Measurements from ENCODE around the gene HDAC4. TPM values are rescaled to one million over a fixed set of nuclear protein-coding genes. Genes with fewer than 3 reads are reported as not detected.
"Not testable (repeated sequence)": the region's sequence is repeated elsewhere in the genome, so short reads cannot be mapped to it uniquely, and the experiment has no call there.

Gene HDAC4
- total RNA-seq, 1 donor from 2014 or later, result 12.9 TPM

DNA sequence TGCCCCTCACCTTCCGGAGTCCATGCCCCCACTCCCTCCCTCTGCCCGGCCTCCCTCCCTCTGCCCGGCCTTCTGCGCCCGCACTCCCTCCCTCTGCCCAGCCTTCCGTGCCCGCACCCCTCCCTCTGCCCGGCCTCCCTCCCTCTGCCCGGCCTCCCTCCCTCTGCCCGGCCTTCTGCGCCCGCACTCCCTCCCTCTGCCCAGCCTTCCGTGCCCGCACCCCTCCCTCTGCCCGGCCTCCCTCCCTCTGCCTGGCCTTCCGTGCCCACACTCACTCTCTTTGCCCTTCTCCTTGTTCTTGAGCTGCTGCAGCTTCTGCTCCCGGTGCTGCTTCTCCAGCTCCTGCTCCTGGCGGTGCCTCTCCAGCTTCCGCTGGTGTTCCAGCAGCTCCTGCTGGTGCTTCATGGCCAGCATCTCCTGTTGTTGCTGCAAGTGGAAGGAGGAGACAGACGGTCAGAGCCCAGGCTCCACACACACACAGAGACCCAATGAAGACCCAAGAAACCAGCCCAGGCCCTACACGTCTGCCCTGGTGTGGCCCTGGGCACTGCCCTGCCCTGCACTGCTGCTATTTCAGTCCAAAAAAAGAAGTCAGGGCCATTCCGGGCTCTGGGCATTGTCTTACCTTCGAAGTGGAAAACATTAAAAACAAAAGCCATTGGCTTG is 224.5 kb downstream of the HDAC4 start:
- not testable (repeated sequence) for DNase-seq (ENCODE audit: low read depth in 2 of 2)

GRCh38 chr2:239175181-239175580 is 225.6 kb downstream of the HDAC4 start:
- no peak for DNase-seq (ENCODE audit: low read depth in 2 of 2)

GRCh38 chr2:239173301-239173700 is 227.5 kb downstream of the HDAC4 start:
- DNase-seq (ENCODE audit: low read depth in 2 of 2), result no peak

DNA sequence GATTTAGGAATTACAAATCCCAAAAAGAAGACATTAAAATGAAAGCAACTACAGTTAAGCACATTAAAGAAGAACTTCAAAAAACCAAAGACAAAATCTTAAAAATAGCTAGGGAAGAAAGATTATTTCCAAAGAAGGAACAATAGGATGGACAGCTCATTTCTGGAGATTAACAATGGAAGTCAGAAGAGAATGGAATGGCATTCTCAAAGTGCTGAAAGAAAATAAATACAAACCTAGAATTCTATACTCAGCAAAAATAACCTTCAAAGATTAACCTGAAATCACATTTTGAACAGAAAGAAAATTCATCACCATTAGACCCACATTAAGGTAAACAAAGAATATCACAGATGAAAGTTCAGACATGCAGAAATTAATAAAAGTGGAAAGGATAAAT is 229.2 kb downstream of the HDAC4 start:
- no peak for DNase-seq (ENCODE audit: low read depth in 2 of 2)

DNA sequence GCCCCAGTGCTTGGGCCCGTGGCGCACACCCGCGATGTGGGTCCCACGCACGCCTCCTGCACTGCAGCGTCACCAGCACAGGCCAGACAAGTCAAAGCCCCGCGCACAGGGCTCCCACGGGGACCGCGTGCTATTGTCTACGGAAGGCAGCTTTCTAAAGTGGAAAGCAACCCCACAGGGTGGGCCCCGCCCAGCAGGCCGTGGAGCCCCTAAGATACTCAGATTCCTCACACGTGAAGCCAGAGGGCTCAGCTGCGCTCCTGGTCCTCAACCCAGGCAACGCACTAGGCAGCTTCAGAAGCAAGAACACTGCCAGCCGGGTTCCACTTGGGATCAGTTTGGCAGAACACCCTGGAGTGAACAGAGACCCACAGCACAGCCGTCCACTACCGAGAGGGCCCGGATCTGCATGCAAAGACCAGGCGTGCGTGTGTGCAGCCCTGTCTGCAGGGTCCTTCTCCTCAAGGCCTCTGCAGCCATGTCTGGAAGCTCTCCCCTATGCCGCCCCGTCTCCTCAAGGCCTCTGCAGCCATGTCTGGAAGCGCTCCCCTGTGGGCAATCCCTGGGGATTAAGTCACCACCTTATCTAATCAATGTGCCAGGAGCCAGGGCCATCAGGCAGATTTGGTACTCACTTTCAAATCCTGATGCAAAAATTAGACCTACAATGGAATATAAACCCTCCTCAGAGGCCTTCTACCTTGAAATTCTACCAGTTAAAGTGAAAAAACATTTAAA is 231.3 kb downstream of the HDAC4 start:
- DNase-seq (ENCODE audit: low read depth in 2 of 2), result no peak

- no peak for DNase-seq (ENCODE audit: low read depth in 2 of 2)
These were observed 232.2 kb downstream of the HDAC4 start for GRCh38 chr2:239168575-239168974.

DNA sequence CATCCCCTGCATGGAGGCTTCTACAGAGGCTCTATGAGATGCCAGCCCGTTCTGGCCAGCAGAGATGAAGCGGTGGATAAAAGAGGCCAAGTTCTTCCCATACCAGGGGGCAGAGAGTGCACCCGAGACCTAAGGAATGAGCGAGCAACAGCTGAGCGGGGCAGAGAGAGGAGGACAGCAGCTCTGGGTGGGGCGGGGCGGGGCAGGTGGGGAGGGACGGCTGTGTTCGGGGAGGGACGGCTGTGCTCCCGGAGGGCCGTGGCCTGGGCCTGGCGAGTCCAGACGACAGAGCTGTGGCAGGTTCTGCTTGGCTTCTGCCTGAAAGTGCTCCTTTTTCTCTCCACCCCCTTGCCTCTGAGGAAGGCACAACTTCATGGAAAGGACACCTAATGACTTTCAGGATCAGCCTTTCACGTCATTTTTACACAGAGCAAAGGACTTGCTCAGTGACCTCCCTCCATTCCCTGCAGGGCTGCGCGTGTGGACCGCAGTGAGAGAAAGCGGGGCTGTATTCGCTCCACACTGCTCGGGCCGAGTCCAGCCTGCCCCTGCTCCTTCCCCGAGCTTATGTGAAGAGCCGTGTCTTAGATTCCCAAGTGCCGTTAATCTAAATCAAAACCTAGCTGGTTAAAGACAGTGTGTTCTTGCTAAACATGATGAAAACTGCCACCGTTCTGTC is 232.9 kb downstream of the HDAC4 start:
- no peak for DNase-seq (ENCODE audit: low read depth in 2 of 2)

- no peak for DNase-seq (ENCODE audit: low read depth in 2 of 2)
These were observed 233.7 kb downstream of the HDAC4 start for GRCh38 chr2:239167011-239167673.

GRCh38 chr2:239166201-239166834 is 234.5 kb downstream of the HDAC4 start:
- no peak for DNase-seq (ENCODE audit: low read depth in 2 of 2)

DNA sequence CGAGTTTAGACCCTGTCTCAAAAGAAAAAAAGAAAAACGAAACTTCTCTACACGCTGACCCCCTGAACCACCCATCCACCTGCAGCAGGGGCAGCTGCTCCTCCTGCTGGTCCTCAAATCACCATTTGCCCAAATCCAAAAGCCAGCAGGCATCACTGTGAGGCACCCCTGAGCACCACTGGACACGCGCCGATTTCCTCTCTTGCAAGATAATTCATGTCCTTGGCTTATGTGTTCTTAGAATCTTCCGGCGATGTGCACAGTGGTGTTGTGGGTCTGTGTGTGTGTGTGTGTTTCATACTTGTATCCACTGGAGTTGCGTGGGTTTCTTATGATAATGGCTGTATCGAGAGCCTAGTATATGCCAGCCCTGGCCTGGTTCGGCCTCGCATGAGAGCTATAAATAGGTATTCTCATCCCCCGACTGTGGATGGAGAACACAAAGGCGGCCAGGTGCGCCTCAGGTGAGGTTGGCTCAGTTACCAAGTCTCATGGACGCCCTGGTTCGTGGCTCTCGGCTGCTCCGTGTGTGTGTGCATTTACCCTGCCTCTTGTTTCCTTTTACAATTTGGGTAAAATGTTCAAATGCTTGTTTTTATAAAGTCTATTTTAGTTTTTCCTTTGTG is 235.5 kb downstream of the HDAC4 start:
- DNase-seq (ENCODE audit: low read depth in 2 of 2), result no peak

- DNase-seq (ENCODE audit: low read depth in 2 of 2), result no peak
These were observed 236.4 kb downstream of the HDAC4 start for GRCh38 chr2:239164335-239164871.

- DNase-seq (ENCODE audit: low read depth in 2 of 2), result no peak
These were observed 237.0 kb downstream of the HDAC4 start for GRCh38 chr2:239163688-239164334.

- no peak for DNase-seq (ENCODE audit: low read depth in 2 of 2)
These were observed 237.7 kb downstream of the HDAC4 start for GRCh38 chr2:239162976-239163687.

DNA sequence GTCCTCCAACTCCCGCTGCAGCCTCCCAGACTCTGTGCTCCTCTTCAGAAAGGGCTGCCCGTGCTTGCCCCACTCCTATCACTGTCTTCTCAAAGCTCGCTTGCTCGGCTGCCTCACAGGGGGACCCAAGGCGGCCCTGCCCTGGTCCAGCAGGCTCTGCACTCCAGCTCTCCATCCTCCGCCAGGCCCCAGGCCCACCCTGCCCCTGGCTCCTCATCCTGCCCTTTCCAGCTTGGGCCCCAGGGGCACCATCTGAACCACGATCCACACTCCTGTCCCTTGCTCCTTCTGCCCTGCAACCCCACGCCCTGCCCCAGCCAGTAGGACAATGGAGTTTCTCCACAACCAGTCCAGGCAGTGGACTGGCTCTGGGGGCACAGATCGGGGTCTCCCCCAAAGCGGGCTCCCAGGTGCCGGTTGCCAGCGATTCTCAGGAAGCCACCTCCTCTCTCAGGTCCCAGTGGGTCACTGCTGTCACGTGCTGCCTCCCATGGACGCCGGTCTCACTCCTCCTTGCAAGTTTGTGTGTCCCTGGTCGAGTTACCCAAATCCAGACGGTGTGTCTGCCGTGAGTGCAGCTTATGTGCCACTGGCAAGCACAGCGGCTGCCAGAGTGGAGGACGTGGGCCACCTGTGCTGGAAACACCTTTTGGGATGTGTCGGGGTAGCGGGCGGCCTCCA is 238.5 kb downstream of the HDAC4 start:
- DNase-seq (ENCODE audit: low read depth in 2 of 2), result no peak

- no peak for DNase-seq (ENCODE audit: low read depth in 2 of 2)
These were observed 239.1 kb downstream of the HDAC4 start for GRCh38 chr2:239161711-239162140.

GRCh38 chr2:239160226-239161143 is 240.3 kb downstream of the HDAC4 start:
- DNase-seq (ENCODE audit: low read depth in 2 of 2), result no peak

GRCh38 chr2:239159476-239159911 is 241.3 kb downstream of the HDAC4 start:
- no peak for DNase-seq (ENCODE audit: low read depth in 2 of 2)

Measured in lung microvascular endothelial cell (primary cell).